HG03196 (cell line): Measurements from ENCODE around the gene DHX58.

Source experiments
- ATAC-seq: cut with Tn5 transposase; IDR thresholded peaks from one replicate; pipeline ENCODE4 v1.9.1; 2021; ENCODE audit not compliant: unreplicated experiment

The DHX58 gene

GRCh38 chr17:42130310-42130936, 17.9 kb upstream of the DHX58 start:
- no peak for ATAC-seq

GRCh38 chr17:42129109-42129837, 16.8 kb upstream of the DHX58 start:
- no peak for ATAC-seq

GRCh38 chr17:42127414-42127813, 14.9 kb upstream of the DHX58 start:
- no peak for ATAC-seq

GRCh38 chr17:42126836-42127235, 14.3 kb upstream of the DHX58 start:
- no peak for ATAC-seq

GRCh38 chr17:42125565-42125964, 13.1 kb upstream of the DHX58 start:
- no peak for ATAC-seq

GRCh38 chr17:42124256-42124655, 11.7 kb upstream of the DHX58 start:
- no peak for ATAC-seq

GRCh38 chr17:42122371-42123303, 10.1 kb upstream of the DHX58 start, which contains the start of gene HSPB9:
Gene HSPB9, plus strand, starts transcription at chr17:42122804. Its CDS starts 47 bp downstream, at chr17:42122851.
- ATAC-seq = no peak

- ATAC-seq = peak; percentile 54
Observed at GRCh38 chr17:42120770-42121769, 8.6 kb upstream of the DHX58 start, which contains the start of gene KAT2A. Gene KAT2A, minus strand, starts transcription at chr17:42121367. Its CDS starts 63 bp downstream, at chr17:42121304.

- no peak for ATAC-seq
Observed at GRCh38 chr17:42120161-42120769, 7.8 kb upstream of the DHX58 start.

- no peak for ATAC-seq
Observed at GRCh38 chr17:42119301-42119700, 6.8 kb upstream of the DHX58 start.

- no peak for ATAC-seq
Observed at GRCh38 chr17:42118545-42118944, 6.0 kb upstream of the DHX58 start.

- no peak for ATAC-seq
Observed at GRCh38 chr17:42118126-42118510, 5.6 kb upstream of the DHX58 start.

GRCh38 chr17:42117397-42118125, 5.0 kb upstream of the DHX58 start:
- no peak for ATAC-seq

GRCh38 chr17:42116705-42117396, 4.3 kb upstream of the DHX58 start:
- ATAC-seq = no peak

GRCh38 chr17:42114118-42114517, 1.6 kb upstream of the DHX58 start:
- no peak for ATAC-seq

- no peak for ATAC-seq
Observed at GRCh38 chr17:42113293-42114069, 967 bp upstream of the DHX58 start.

GRCh38 chr17:42111871-42112551, 503 bp downstream of the DHX58 start:
- peak; percentile 4 for ATAC-seq
